Neural cell (in vitro differentiated cells): ENCODE data around the gene MYO15A. TPM values are rescaled to one million over a fixed set of nuclear protein-coding genes. Genes with fewer than 3 reads are reported as not detected.

Experiments
- H2AFZ ChIP-seq: fragments of 200-600, 300-800 bp; sonication (generic), shearing (Covaris generic); 2 replicates; pipeline ENCODE4 v1.6.0; 2014; ENCODE audit warnings: low read depth, mild to moderate bottlenecking, antibody characterized with exemption, low read length, moderate library complexity
- H3F3A ChIP-seq: fragments of 200-600 bp; shearing (Covaris generic); 2 replicates; pipeline ENCODE4 v1.6.1; 2016; ENCODE audit warnings: mild to moderate bottlenecking, moderate library complexity, mixed read lengths, antibody characterized with exemption, low read length; ENCODE audit not compliant: insufficient read depth, poor library complexity, severe bottlenecking
- H3K27ac ChIP-seq: fragments of 200-600, 300-800 bp; sonication (generic), shearing (Covaris generic); 2 replicates; pipeline ENCODE4 v1.5.1; 2014; ENCODE audit warnings: mild to moderate bottlenecking, low read length, moderate library complexity
- H3K27me3 ChIP-seq: fragments of 300-800, 200-600 bp; sonication (generic), shearing (Covaris generic); 2 replicates; pipeline ENCODE4 v1.6.0; 2014; ENCODE audit warnings: mild to moderate bottlenecking, low read depth, low read length, moderate library complexity; ENCODE audit not compliant: insufficient read depth
- H3K36me3 ChIP-seq: fragments of 300-800, 200-600 bp; sonication (generic), shearing (Covaris generic); 2 replicates; pipeline ENCODE4 v1.5.1; 2014; ENCODE audit warnings: mild to moderate bottlenecking, antibody characterized with exemption, low read length, moderate library complexity; ENCODE audit not compliant: insufficient read depth
- H3K4me2 ChIP-seq: fragments of 300-800, 200-600 bp; sonication (generic), shearing (Covaris generic); 2 replicates; pipeline ENCODE4 v1.6.0; 2014; ENCODE audit warnings: mild to moderate bottlenecking, low read length
- H3K4me3 ChIP-seq: fragments of 300-800, 200-600 bp; sonication (generic), shearing (Covaris generic); 2 replicates; pipeline ENCODE4 v1.5.1; 2014; ENCODE audit warnings: mild to moderate bottlenecking, low read length, moderate library complexity
- H3K79me2 ChIP-seq: fragments of 200-600 bp; shearing (Covaris generic); replicated peaks from 2 replicates; pipeline ENCODE4 v1.6.0; 2014; ENCODE audit warnings: mild to moderate bottlenecking, low read length, moderate library complexity; ENCODE audit not compliant: insufficient read depth
- H3K9ac ChIP-seq: fragments of 300-800, 200-600 bp; sonication (generic), shearing (Covaris generic); 2 replicates; pipeline ENCODE4 v1.6.1; 2016; ENCODE audit warnings: mild to moderate bottlenecking, low read length, mixed read lengths
- H3K9me2 ChIP-seq: fragments of 200-600 bp; shearing (Covaris generic); 2 replicates; pipeline ENCODE4 v1.6.1; 2016; ENCODE audit warnings: mild to moderate bottlenecking, low read length, mixed read lengths; ENCODE audit not compliant: insufficient read depth
- H3K9me3 ChIP-seq: fragments of 200-600, 300-800 bp; sonication (generic), shearing (Covaris generic); 2 replicates; pipeline ENCODE4 v1.6.1; 2016; ENCODE audit warnings: mild to moderate bottlenecking, mixed run types, low read length, moderate library complexity, mixed read lengths
- H4K20me1 ChIP-seq: fragments of 200-600 bp; shearing (Covaris generic); 2 replicates; pipeline ENCODE4 v1.6.1; 2016; ENCODE audit warnings: mild to moderate bottlenecking, mixed run types; ENCODE audit not compliant: insufficient read depth
- CTCF ChIP-seq: fragments of 450-650 bp; IDR thresholded peaks from 2 replicates; pipeline ENCODE4 v1.5.1; 2014; ENCODE audit warnings: antibody characterized with exemption, mild to moderate bottlenecking, moderate library complexity; ENCODE audit not compliant: poor library complexity, severe bottlenecking
- EZH2 ChIP-seq: fragments of 200-600, 300-800 bp; shearing (Covaris generic), sonication (generic); IDR thresholded peaks from 2 replicates; pipeline ENCODE4 v1.6.1; 2014; ENCODE audit warnings: antibody characterized with exemption, low read length, borderline replicate concordance, mild to moderate bottlenecking; ENCODE audit not compliant: insufficient read depth, poor library complexity, severe bottlenecking
- MXI1 ChIP-seq: fragments of 450-650 bp; conservative IDR thresholded peaks from 2 replicates; pipeline ENCODE4 v1.6.1; 2014; ENCODE audit warnings: antibody characterized with exemption, mild to moderate bottlenecking; ENCODE audit not compliant: poor library complexity, severe bottlenecking
- POLR2AphosphoS5 ChIP-seq: IDR thresholded peaks from 2 replicates; pipeline ENCODE4 v1.6.1; 2012
- RAD21 ChIP-seq: fragments of 450-650 bp; conservative IDR thresholded peaks from 2 replicates; pipeline ENCODE4 v1.6.1; 2014; ENCODE audit warnings: antibody characterized with exemption, mild to moderate bottlenecking, moderate library complexity
- REST ChIP-seq: IDR thresholded peaks from 2 replicates; pipeline ENCODE4 v1.6.1; 2012; ENCODE audit warnings: borderline replicate concordance
- SMC3 ChIP-seq: fragments of 450-650 bp; conservative IDR thresholded peaks from 2 replicates; pipeline ENCODE4 v1.6.1; 2014; ENCODE audit warnings: antibody characterized with exemption, mild to moderate bottlenecking, moderate library complexity; ENCODE audit not compliant: poor library complexity
- TAF1 ChIP-seq: IDR thresholded peaks from 2 replicates; pipeline ENCODE4 v1.6.1; 2012; ENCODE audit warnings: low read depth
- polyA plus RNA-seq: library from polyadenylated mRNA; depleted of rRNA; stranded (reverse); fragments of >200 nt; gene quantifications from 2 replicates; pipeline ENCODE4 v1.2.3, GENCODE V29; 2014

MYO15A gene
- polyA plus RNA-seq, 1 donor from 2014 or later = 1.9 TPM

- Histone ChIP-seq H3K4me3 (no peak overlapping the region), H3K9me2 (no peaks in the 10 kb centered on the region), H3K36me3 (no peaks in the 10 kb centered on the region), H3K4me2 (no peak overlapping the region), H3F3A (no peaks in the 10 kb centered on the region), H3K27ac (no peak overlapping the region), H3K27me3 (no peaks in the 10 kb centered on the region), H3K79me2 (no peaks in the 10 kb centered on the region), H3K9me3 (no peaks in the 10 kb centered on the region), H2AFZ (no peak overlapping the region), H3K9ac (no peak overlapping the region), H4K20me1 (no peaks in the 10 kb centered on the region)
- TF ChIP-seq POLR2AphosphoS5 = no peak
- TF ChIP-seq RAD21 = peak; percentile 80
- TF ChIP-seq TAF1 = no peak
- TF ChIP-seq CTCF = peak; percentile 81
- peak; percentile 79 for TF ChIP-seq SMC3
These were observed 32.8 kb downstream of the MYO15A start for GRCh38 chr17:18141210-18141803.

- Histone ChIP-seq H3K9me2 (no peaks in the 10 kb centered on the region), H3K9ac (no peak overlapping the region), H3K9me3 (no peaks in the 10 kb centered on the region), H3K4me3 (no peak overlapping the region), H3F3A (no peaks in the 10 kb centered on the region), H3K79me2 (no peaks in the 10 kb centered on the region), H4K20me1 (no peaks in the 10 kb centered on the region), H3K36me3 (no peaks in the 10 kb centered on the region), H3K27me3 (no peaks in the 10 kb centered on the region), H3K27ac (no peak overlapping the region), H2AFZ (no peak overlapping the region), H3K4me2 (no peak overlapping the region)
- TF ChIP-seq RAD21 = no peak
- TF ChIP-seq REST = no peak
- TF ChIP-seq EZH2 = no peak
- TF ChIP-seq POLR2AphosphoS5 = no peak
- no peak for TF ChIP-seq CTCF
- TF ChIP-seq MXI1 = no peak
These were observed 33.9 kb downstream of the MYO15A start for GRCh38 chr17:18142417-18142816.
